Fibroblast of gingiva (primary cell): ENCODE data around the gene SLC2A14.
"Not testable (repeated sequence)": the region's sequence is repeated elsewhere in the genome, so short reads cannot be mapped to it uniquely, and the experiment has no call there.

Experiments used
- DNase-seq: peaks from one replicate; pipeline ENCODE4 v3.0.0-alpha.2; 2011; ENCODE audit warnings: low read depth

The SLC2A14 gene

DNA sequence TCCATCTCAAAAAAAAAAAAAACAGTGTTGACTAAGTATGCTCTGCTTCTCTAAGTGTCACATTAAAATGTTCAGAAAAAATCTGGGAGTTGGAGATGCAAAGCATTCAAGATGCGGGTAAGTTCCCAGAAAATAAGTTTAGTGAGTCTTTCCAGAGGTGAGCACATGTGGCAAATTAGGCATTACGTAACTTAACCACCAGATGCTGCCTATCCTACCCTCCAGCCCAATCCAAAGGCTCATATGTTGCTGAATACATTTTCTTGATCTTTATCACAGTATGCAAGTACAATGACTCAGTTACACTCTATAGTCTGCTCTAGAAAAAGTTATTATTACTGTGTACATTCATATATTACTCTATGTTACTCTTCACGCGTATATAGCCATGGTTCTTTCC is 3.6 kb downstream of the SLC2A14 start:
- peak; percentile 16 for DNase-seq

DNA sequence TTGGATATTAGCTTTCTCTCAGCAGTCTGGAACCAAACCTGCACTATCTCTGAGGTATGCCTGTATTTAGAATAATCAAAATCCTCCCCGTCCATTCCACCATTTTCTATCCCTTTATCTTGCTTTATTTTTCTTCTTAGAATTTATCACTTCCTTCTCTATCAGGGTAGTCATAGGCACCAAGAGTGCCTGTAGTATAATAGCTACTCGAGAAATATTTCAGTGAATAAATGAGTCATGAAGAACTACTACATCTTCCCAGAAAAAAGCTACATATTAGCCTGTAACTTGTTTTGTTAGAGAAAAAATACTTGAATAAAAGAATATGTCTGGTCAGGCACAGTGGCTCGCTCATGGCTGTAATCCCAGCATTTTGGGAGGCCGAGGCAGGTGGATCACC is 4.3 kb downstream of the SLC2A14 start:
- DNase-seq = no peak

DNA sequence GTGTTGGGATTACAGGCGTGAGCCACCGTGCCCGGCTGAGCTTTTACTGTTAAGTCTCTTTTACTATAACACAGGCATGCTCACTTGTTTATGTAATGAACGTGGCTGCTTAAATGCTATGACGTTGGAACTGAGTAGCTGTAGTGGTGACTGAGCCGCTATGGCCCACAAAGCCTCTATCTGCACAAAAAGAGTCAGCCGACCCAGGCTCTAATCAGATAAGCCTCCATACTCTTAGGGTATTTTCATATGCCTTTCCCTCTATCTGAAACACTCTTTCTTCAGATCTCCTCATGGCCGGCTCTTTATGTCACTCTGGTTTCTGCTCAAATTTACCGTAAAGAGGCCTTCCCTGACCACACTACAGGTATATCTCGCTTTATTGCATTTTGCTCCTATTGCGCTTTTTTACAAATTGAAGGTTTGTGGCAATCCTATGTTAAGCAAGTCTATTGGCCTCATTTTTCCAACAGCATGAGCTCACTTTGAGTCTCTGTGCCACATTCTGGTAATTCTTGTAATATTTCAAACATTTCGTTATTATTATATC is 8.0 kb downstream of the SLC2A14 start:
- no peak for DNase-seq

DNA sequence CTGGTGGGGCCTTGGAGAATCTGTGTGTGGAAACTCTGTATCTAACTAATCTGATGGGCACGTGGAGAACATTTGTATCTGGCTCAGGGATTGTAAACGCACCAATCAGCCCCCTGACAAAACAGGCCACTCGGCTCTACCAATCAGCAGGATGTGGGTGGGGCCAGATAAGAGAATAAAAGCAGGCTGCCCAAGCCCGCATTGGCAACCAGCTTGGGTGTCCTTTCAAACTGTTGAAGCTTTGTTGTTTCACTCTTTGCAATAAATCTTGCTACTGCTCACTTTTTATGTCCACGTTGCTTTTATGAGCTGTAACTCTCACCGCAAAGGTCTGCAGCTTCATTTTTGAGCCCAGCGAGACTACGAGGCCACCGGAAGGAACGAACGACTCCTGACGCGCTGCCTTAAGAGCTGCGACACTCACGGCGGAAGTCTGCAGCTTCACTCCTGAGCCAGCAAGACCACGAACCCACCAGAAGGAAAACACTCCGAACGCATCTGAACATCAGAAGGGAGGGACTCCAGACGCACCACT is 9.8 kb downstream of the SLC2A14 start:
- not testable (repeated sequence) for DNase-seq

DNA sequence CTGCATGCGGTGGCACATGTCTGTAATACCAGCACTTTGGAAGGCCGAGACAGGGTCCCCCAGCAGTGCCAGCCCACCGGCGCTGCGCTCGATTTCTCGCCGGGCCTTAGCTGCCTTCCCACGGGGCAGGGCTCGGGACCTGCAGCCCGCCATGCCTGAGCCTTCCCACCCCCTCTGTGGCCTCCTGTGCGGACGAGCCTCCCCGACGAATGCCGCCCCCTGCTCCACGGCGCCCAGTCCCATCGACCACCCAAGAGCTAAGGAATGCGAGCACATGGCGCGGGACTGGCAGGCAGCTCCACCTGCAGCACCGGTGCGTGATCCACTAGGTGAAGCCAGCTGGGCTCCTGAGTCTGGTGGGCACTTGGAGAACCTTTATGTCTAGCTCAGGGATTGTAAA is 10.4 kb downstream of the SLC2A14 start:
- DNase-seq = not testable (repeated sequence)

DNA sequence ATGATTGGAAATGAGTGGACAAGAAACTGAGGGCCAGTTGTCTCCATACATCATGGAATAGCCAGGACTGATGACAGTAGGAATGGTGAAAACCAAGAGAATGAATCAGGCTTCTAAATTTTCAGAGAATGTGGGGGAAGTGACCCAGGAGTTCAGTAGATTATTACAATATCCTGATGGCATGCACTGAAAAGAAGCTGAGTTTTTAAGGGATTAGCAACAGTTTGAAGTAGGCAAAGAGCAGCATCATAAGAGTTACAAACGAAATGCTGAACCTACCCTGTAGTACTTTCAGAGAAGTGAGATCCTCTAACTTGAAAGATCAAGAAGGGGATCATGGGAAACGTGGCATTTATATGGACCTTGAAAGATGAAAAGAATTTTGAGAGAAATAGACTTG is 13.2 kb downstream of the SLC2A14 start:
- DNase-seq = no peak

DNA sequence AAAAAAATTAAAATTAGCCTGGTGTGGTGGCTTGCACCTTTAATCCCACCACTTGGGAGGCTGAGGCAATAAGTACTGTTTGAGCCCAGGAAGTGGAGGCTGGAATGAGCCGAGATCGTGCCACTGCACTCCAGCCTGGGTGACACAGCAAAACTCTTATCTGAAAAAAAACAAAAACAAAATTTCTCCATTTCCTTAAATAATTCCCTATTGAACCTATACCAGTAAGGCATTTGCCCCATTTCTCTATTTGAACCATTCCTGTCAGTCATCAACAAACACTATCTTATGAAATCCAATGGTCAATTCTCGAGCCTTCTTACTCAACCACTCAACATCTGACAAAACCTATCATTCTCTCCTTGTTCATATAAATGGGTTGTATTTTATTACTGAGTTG is 14.7 kb downstream of the SLC2A14 start:
- no peak for DNase-seq

DNA sequence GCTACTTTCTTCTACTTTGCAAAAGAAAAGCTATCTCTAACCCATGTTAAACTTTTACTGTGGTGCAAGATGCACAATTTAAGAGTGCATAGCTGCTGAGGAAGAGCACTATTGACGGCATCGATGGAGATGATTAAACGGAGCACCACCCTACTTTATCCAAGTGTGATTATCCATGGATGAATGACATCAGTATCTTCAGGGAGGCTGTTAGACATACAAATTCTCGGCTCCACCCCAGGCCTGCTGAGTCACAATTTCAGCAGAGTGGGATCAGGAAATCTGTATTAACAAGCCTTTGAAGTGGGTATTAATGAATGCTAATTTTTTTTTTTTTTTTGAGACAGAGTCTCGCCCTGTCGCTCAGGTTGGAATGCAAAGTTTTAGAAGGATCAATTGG is 16.2 kb downstream of the SLC2A14 start:
- no peak for DNase-seq

DNA sequence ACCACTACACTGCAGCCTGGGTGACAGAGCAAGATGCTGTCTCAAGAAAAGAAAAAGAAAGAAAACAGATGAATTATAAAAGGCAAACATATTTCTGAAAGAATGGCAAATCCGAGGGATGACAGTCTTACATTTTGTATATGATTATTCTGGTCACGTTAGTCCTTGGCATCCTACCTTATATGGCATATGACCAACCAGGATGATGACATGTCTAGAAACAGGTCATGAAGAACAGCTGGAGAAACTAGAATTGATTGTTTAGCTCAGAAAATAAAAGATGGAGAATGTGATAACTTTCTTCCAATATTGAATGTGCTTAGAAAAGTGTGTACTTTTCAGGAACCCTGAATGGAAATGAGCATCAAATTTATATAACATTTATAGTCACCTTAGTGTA is 19.2 kb downstream of the SLC2A14 start:
- DNase-seq = no peak

DNA sequence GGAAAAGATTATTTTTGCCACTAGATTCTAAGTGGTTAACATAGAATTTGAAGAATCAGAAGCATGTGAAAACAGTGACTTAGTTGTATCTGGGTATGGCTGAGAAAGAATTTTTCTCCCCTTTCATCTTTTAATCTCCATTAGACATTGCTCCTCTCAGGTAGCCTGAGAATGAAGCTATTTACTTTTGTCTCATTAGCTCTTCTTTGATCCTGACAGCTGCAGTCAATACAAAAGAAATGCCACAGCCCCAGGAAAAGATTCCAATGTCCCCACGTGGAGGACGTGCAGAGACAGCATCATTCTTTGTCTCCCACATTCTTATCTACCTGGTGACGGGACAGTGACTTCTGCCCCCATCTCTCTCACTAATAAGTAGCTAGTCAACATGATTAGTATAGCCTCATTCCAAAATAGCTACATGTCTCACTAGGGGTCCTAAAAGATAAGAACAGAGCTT is 21.1 kb downstream of the SLC2A14 start:
- DNase-seq = not testable (repeated sequence)

DNA sequence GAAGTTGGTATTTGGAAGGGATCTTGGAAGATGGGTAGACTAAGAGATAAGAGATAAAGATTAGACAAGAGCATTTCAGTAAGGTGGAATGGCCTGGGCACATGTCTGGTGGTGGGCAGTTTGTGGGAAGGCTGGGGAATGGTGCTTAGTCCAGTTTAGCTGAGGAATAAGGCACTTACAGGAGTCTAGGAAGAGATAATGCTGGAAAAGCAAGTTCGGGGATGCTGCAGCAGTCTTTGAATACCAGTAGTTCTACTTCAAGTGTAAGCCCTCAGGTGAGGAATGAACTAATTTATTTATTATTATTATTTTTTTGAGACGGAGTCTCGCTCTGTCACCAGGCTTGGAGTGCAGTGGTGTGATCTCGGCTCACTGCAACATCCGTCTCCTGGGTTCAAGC is 22.6 kb downstream of the SLC2A14 start:
- not testable (repeated sequence) for DNase-seq

DNA sequence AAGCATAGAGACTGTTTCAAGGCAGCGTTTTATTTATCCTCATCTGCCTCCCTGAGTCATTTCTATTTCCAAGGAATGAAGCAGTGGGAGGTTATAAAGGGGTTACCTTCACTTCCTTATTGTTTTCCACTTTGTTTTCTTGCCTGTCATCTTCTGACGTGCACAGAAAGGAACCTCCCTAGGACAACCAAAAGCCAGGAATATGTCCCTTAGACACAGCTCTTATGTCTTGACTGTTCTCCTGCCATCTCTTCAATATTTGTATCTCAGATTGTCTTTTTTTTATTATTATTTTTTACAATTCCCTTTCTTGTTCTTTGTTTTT is 24.7 kb downstream of the SLC2A14 start:
- DNase-seq = not testable (repeated sequence)

DNA sequence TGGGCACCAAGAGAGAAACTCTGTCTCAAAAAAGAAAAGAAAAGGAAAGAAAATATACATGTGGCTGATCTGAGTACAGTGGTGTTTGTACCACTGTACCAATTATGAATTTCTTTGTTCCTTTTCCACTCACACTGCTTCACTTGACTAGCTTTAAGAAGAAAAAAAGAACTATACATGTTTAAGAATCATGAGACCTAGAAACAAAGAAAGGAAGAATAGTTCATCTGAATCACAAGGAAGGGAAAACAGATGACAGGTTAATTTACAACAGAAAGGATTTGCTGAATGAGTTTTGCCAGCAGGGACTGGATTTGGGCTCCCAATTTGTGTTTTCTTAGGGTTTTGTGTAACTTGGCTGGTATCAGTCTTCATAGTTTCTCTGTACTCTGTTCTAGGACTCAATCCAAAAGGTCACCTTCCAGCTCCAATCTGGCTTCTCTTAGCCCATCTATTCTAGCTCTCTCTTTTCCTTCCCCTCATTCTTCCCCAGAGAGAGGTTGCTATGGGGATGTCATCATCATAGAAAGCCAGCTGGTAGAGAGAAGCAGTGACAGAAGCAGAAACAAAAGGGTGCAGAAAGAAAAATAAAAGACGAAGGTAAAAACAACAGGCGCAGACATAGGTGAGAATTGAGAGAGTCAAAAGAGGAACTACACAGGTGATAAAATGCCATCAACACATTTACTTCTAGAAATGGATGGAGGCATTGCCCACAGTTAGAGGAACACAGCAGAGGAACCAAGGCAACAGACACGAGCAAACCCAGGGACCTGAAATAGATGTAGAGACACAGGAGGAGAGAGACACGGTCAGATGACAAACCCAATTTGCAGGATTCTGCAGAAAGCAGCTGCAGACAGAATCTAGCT is 25.3 kb downstream of the SLC2A14 start:
- not testable (repeated sequence) for DNase-seq

DNA sequence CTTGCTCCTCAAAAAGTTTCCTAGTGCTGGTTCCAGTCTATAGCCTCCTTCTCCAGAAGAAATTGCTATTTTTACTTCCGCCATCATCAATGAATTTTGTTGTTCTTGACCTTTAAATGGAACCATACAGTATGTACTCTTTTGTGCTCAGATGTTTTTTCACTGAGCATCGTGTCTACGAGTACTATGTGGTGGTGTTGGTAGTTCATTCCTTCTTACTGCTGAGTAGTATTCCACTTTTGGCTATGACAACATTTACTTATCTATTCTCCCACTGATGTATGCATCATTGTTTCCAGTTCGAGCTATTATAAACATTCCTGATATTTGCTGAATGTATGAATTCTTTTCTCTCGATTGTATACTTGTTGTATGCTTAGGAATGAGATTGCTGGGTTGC is 28.6 kb downstream of the SLC2A14 start:
- DNase-seq = no peak

DNA sequence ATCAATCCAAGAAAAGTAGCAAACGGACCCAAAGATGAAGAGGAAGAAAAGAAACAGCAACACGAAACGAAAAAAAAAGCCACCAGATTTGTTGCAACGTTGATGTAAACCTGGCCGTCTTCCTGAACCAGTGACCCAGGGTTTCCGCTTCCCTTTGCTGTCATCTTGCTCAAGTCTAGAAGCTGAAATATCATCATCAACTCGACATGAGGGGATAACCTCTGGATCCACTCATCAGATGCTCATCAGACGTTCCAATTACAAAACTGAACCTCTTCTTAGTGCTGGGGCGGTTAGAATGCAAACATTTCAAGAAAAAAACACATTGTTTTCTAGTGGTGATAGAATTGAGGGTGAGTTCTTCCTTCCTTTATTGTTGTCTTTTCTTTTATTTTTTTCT is 29.1 kb downstream of the SLC2A14 start:
- not testable (repeated sequence) for DNase-seq

DNA sequence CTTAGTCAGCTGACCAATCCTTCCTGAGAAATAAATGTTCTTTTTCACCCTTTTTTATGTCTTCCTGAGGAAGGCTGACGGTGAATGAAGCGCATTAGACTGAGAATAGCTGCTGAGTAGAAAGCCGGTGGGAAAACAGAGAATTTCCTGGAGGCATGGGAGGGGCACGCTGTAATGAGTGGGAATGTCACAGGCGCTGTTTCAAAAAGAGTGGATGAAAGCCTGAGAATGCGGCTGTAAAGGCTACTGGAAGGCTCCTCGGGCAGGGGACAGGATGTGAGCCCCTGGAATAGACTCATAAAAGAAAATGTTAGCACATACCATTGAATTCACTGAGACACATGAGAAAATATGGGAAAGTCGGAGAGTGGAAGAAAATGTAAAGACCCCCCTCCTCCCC is 29.6 kb downstream of the SLC2A14 start:
- not testable (repeated sequence) for DNase-seq

DNA sequence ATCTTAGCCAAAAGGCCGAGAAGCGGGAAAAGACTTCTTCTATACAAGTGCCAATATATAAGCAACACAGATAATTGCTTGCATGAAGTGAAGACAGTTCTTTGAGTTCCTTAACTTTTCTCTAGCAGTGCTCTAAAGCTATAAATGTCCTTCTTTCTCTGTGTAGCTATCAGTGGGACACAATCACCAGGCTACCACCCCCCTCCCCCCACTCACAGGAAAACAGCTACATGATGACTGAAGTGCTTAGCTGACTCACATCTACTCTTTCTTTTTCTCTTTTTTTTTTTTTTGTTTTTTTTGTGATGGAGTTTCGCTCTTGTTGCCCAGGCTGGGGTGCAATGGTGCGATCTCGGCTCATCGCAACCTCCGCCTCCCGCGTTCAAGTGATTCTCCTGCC is 30.3 kb downstream of the SLC2A14 start:
- DNase-seq = not testable (repeated sequence)

DNA sequence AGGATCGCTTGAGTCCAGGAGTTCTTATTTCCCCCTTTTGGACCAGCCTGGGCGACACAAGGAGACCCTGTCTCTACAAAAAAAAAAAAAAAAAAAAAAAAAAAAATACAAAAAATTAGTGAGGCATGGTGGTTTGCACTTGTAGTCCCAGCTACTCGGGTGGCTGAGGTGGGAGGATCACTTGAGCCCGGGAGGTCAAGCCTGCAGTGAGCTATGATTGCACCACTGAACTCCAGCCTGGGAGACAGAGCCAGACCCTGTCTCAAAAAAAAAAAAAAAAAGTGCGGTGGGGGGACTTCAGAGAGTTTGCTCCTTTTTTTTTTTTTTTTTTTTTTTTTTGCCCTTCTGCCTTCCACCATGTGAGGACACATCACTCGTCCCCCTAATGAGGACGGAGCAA is 32.9 kb downstream of the SLC2A14 start:
- not testable (repeated sequence) for DNase-seq

DNA sequence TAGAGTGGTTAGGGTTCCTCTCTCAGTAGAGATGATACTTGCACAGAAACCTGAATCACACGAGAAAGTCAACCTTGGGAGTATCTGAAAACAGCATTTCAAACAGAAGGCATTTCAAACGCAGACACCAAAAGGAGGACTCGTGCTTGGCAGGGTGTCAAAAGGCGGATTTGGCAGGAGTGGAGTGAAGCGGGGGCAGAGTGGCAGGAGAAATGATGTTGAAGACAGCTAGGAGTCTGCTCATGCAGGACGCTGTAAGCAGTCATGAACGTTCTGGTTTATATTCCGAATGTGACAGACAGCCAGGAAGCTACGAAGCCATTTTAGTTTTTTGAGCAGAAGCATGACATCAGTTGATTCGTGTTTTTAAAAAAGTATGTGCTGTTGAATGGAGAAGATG is 33.5 kb downstream of the SLC2A14 start:
- DNase-seq = not testable (repeated sequence)

DNA sequence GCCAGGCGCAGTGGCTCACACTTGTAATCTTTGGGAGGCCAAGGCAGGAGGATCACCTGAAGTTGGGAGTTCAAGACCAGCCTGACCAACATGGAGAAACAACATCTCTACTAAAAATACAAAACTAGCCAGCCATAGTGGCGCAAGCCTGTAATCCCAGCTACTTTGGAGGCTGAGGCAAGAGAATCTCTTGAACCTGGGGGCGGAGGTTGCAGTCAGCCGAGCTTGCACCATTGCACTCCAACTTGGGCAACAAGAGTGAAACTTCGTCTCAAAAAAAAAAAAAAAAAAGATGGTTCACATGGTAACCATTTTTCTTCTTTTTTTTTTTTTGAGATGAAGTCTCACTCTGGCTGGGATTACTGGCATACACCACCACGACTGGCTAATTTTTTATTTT is 35.3 kb downstream of the SLC2A14 start:
- no peak for DNase-seq

DNA sequence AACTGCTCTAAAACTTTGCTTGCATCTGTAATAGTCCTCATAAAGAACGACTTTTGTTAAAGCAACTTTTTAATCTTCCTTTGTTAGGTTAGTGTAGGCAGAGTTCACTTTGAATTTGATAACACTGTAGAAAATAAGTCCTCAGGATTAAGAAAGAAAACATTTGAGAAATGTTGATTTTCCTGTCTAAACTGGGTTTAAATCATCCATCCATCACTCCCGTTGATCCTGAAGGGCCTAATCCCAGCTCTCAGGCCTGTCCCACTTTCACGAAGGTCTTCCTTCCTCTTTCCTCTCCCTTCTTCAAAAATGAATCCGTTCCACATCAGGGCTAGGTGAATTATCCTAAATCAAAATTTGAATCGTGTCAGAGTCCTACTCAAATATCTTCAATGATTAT is 36.9 kb downstream of the SLC2A14 start:
- no peak for DNase-seq

DNA sequence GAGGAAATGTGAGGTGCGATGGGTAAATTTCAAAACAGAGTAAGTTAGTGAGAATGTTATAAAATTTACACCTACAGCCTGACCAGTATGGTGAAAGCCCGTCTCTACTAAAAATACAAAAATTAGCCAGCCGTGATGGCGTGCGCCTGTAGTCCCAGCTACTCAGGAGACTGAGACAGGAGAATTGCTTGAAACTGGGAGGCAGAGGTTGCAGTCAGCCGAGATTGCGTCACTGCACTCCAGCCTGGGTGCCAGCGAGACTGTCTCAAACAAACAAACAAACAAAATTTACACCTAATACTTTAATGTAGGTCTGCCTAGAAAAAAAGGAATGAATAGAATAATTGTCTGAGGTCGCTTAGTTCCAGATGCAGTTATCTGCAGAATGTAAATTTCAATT is 37.6 kb downstream of the SLC2A14 start:
- DNase-seq = no peak

DNA sequence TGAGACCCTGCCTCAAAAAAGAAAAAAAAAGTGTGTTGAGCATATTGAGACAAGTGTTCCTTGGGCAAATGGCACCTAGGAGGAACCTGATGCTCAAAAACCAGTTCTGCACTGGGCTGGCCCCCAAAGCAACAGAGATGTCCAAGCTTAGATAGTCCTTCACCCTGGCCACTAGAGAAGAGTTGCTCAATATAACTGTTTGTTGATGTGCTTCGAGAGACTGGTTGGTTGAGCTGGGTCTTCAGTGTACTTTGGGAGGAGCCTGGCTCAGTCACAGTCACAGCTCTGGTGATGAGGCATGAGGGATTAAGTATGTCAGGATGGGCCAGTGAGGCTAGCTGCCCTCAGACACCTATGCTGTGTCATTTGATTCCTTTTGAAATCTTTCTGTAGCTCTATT is 38.0 kb downstream of the SLC2A14 start:
- no peak for DNase-seq

DNA sequence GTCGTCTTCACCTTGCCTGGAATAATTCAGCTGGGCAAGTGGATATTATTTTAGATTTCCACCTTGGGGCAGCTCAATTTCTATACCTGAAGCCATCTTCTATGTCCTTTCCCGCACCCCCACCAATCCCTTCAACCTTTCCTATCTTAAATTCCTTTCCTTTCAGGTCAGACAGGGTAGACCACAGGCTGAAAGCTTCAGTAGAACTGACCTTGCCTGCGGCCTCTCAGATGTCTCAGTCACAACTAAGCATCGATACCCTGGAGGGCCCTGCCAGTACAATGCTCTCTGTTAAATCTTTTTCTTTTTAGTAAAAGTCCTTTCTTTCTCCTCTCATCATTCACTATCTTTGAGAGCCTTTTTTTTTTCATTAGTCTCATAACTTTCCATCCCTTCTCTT is 38.9 kb downstream of the SLC2A14 start:
- DNase-seq = no peak
